ENCODE data around the gene SIX6.

DNA sequence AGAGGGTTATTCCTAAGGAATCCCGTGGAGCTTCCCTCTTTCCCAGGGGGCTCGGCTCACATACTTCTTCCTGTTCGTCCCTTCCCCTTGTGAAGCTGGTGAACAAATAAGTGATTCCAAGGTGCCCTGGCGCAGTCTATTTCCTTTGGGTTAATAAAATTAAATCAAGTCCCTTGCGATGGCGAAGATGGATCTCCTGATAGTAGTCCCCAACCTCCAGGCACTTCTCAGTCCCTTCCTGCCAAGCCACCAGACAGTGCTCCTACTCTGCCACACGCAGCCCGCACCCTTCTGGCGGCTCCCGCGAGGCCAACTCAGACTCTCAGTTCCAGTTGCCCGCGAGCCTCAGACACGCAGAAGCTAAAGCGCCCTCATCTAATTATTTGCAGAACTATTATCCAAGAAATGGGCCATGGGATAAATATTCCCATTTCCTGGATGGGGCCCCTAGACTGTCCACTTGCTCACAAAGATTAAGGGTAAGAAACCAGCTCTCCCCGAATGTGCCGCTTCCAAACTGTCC is 2.4 kb upstream of the SIX6 start:
- TF ChIP-seq RAD21 (IDR thresholded peaks at IDR 0.05; ENCODE audit: insufficient read depth, low read depth, low read length) = no peak
- no peak for TF ChIP-seq NRF1 (conservative IDR thresholded peaks at IDR 0.05; ENCODE audit: low read depth, low read length)
- no peak for TF ChIP-seq POLR2AphosphoS5 (IDR thresholded peaks at IDR 0.05; ENCODE audit: low read length)
- TF ChIP-seq SMAD5 (IDR thresholded peaks at IDR 0.05; ENCODE audit: low read depth) = no peak
- no peak for TF ChIP-seq CTCF (IDR thresholded peaks at IDR 0.05 in 2 of 3, conservative IDR thresholded peaks at IDR 0.05 in 1 of 3; ENCODE audit: control insufficient read depth in 2 of 3, extremely low read depth in 1 of 3, insufficient read depth in 1 of 3, low read depth in 3 of 3, low read length in 3 of 3)
- no peak for TF ChIP-seq CHD2 (IDR thresholded peaks at IDR 0.05; ENCODE audit: borderline replicate concordance, low read depth, low read length)
- TF ChIP-seq YY1 (IDR thresholded peaks at IDR 0.05; ENCODE audit: low read depth, low read length) = no peak
- TF ChIP-seq, protein P1, sequence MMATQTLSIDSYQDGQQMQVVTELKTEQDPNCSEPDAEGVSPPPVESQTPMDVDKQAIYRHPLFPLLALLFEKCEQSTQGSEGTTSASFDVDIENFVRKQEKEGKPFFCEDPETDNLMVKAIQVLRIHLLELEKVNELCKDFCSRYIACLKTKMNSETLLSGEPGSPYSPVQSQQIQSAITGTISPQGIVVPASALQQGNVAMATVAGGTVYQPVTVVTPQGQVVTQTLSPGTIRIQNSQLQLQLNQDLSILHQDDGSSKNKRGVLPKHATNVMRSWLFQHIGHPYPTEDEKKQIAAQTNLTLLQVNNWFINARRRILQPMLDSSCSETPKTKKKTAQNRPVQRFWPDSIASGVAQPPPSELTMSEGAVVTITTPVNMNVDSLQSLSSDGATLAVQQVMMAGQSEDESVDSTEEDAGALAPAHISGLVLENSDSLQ (IDR thresholded peaks at IDR 0.05) = no peak
- TF ChIP-seq RFX5 (IDR thresholded peaks at IDR 0.05; ENCODE audit: low read depth, low read length) = no peak
- TF ChIP-seq, protein P2, sequence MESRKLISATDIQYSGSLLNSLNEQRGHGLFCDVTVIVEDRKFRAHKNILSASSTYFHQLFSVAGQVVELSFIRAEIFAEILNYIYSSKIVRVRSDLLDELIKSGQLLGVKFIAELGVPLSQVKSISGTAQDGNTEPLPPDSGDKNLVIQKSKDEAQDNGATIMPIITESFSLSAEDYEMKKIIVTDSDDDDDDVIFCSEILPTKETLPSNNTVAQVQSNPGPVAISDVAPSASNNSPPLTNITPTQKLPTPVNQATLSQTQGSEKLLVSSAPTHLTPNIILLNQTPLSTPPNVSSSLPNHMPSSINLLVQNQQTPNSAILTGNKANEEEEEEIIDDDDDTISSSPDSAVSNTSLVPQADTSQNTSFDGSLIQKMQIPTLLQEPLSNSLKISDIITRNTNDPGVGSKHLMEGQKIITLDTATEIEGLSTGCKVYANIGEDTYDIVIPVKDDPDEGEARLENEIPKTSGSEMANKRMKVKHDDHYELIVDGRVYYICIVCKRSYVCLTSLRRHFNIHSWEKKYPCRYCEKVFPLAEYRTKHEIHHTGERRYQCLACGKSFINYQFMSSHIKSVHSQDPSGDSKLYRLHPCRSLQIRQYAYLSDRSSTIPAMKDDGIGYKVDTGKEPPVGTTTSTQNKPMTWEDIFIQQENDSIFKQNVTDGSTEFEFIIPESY (IDR thresholded peaks at IDR 0.05) = no peak
- TF ChIP-seq DPF2 (IDR thresholded peaks at IDR 0.05) = no peak
- no peak for TF ChIP-seq CBFB (IDR thresholded peaks at IDR 0.05; ENCODE audit: low read depth)
- TF ChIP-seq POLR2A (IDR thresholded peaks at IDR 0.05; ENCODE audit: low read depth, low read length) = no peak
